Naive thymus-derived CD4-positive, alpha-beta T cell (primary cell): ENCODE measurements around the gene ZNF23. TPM values are rescaled to one million over a fixed set of nuclear protein-coding genes. Genes with fewer than 3 reads are reported as not detected.

ENCODE experiments used
- ATAC-seq: fragments of 150-1000 bp; cut with Tn5 transposase; 2 replicates; pipeline ENCODE4 v1.10.0; 2021; ENCODE audit warnings: mild to moderate bottlenecking, moderate library complexity
- CTCF ChIA-PET: fragments of 350-600 bp; sonication (Branson Sonifier 250); formaldehyde crosslinking; loops from one replicate; lab custom pipeline; 2021; ENCODE audit warnings: antibody characterized with exemption; lab: Charles Lee
- POLR2A ChIA-PET: fragments of 350-600 bp; sonication (Branson Sonifier 250); formaldehyde crosslinking; loops from one replicate; lab custom pipeline; 2021; ENCODE audit warnings: antibody characterized with exemption, inconsistent platforms; lab: Charles Lee
- DNase-seq, 9 donors: peaks; one replicate each; pipeline versions ENCODE4 v3.0.0 to v3.0.0-alpha.2; 2020 to 2022; ENCODE audit warnings: mixed read lengths in 1 of 9
- H3K27ac ChIP-seq: one replicate; pipeline ENCODE4 v1.7.0; 2013; ENCODE audit warnings: mild to moderate bottlenecking, low read depth, low read length, moderate library complexity
- H3K27me3 ChIP-seq, 2 donors: one replicate each; pipeline ENCODE4 v1.7.0; 2013; ENCODE audit warnings: low read length in 2 of 2, mild to moderate bottlenecking in 2 of 2, moderate library complexity in 2 of 2; ENCODE audit not compliant: control insufficient read depth in 2 of 2, insufficient read depth in 2 of 2
- H3K36me3 ChIP-seq, 3 experiments: 1 replicate in 2 of 3; 2 replicates in 1 of 3; pipeline ENCODE4 v1.7.0; 2013; ENCODE audit warnings: low read length in 3 of 3, mild to moderate bottlenecking in 3 of 3, moderate library complexity in 1 of 3; ENCODE audit not compliant: insufficient read depth in 3 of 3, control insufficient read depth in 2 of 3
- H3K4me1 ChIP-seq, 2 donors: one replicate each; pipeline ENCODE4 v1.7.0; 2013; ENCODE audit warnings: low read length in 2 of 2, mild to moderate bottlenecking in 2 of 2, moderate library complexity in 1 of 2; ENCODE audit not compliant: control insufficient read depth in 2 of 2, insufficient read depth in 2 of 2
- H3K4me3 ChIP-seq: 2 replicates; pipeline ENCODE4 v1.7.0; 2013; ENCODE audit warnings: mild to moderate bottlenecking, low read length
- H3K9me3 ChIP-seq, 3 experiments: 1 replicate in 2 of 3; 2 replicates in 1 of 3; pipeline ENCODE4 v1.7.0; 2013; ENCODE audit warnings: low read length in 3 of 3; ENCODE audit not compliant: control insufficient read depth in 2 of 3
- H3K27ac Mint-ChIP-seq, 9 donors: one replicate each; pipeline ENCODE4 v1.8.0; 2020 to 2022; ENCODE audit warnings: mixed read lengths in 9 of 9, mild to moderate bottlenecking in 8 of 9, moderate library complexity in 5 of 9, inconsistent platforms in 2 of 9
- H3K27me3 Mint-ChIP-seq, 5 donors: one replicate each; pipeline ENCODE4 v1.8.0; 2021 to 2022; ENCODE audit warnings: mixed read lengths in 5 of 5, mild to moderate bottlenecking in 1 of 5
- H3K36me3 Mint-ChIP-seq, 5 donors: one replicate each; pipeline ENCODE4 v1.8.0; 2020 to 2022; ENCODE audit warnings: mixed read lengths in 5 of 5, mild to moderate bottlenecking in 3 of 5, inconsistent platforms in 1 of 5
- H3K4me1 Mint-ChIP-seq, 7 donors: one replicate each; pipeline ENCODE4 v1.8.0; 2020 to 2022; ENCODE audit warnings: mixed read lengths in 7 of 7, mild to moderate bottlenecking in 3 of 7, inconsistent platforms in 1 of 7
- H3K4me3 Mint-ChIP-seq, 10 donors: one replicate each; pipeline ENCODE4 v1.8.0; 2020 to 2022; ENCODE audit warnings: mild to moderate bottlenecking in 10 of 10, mixed read lengths in 10 of 10, moderate library complexity in 6 of 10, inconsistent platforms in 2 of 10
- H3K9me3 Mint-ChIP-seq, 11 donors: one replicate each; pipeline ENCODE4 v1.8.0; 2020 to 2022; ENCODE audit warnings: mixed read lengths in 11 of 11, mild to moderate bottlenecking in 4 of 11, inconsistent platforms in 1 of 11, moderate library complexity in 1 of 11
- intact Hi-C, 2 donors: fragments of 100-400 bp; cut with micrococcal nuclease; formaldehyde crosslinking; loops; one replicate each; pipeline ENCODE4 v1.15.1; 2023
- polyA plus RNA-seq, 2 donors: library from polyadenylated mRNA; unstranded; fragments of 300-500 nt; fragmentation: Illumina TruSeq; gene quantifications; one replicate each; pipeline ENCODE4 v1.2.3, GENCODE V29; 2021
- total RNA-seq, 6 experiments: library from RNA in 5 of 6; stranded (reverse) in 5 of 6; gene quantifications; 1 replicate in 5 of 6; 2 replicates in 1 of 6; pipeline ENCODE4 v1.2.3 and lab custom pipeline; 2021 to 2026

The ZNF23 gene
- total and polyA plus RNA-seq, 7 experiments from 2014 or later: 6.5 to 16.0 (median 7.5) TPM

- H3K4me3 Mint-ChIP-seq: no peak overlapping the region
- Histone ChIP-seq H3K27ac (no peak overlapping the region), H3K27me3 (no peaks in the 10 kb centered on the region), H3K36me3 (no peaks in the 10 kb centered on the region), H3K4me3 (no peak overlapping the region), H3K4me1 (no peaks in the 10 kb centered on the region), H3K9me3 (no peaks in the 10 kb centered on the region)
- no peak for ATAC-seq
- CTCF ChIA-PET: no interaction called here
- intact Hi-C loops: no loop called here
- peaks cover 0 to 4% (median 0%) of the 10 kb centered on the region in 11 donors for H3K9me3 Mint-ChIP-seq
- H3K36me3 Mint-ChIP-seq: no peaks in the 10 kb centered on the region
- peaks cover 0 to 10% (median 0%) of the 10 kb centered on the region in 7 donors for H3K4me1 Mint-ChIP-seq
- POLR2A ChIA-PET: no interaction called here
- no peak overlapping the region for H3K27ac Mint-ChIP-seq
- no peak for DNase-seq
- peaks cover 0 to 62% (median 31%) of the 10 kb centered on the region in 5 donors for H3K27me3 Mint-ChIP-seq
These were observed 25.6 kb downstream of the ZNF23 start for GRCh38 chr16:71436473-71436872.

- no peak for ATAC-seq
- H3K27me3 ChIP-seq: no peaks in the 10 kb centered on the region
- H3K9me3 ChIP-seq: no peaks in the 10 kb centered on the region
- Mint-ChIP-seq H3K4me3 (no peak overlapping the region), H3K27ac (no peak overlapping the region), H3K36me3 (no peaks in the 10 kb centered on the region), H3K9me3 (peaks cover 0 to 6% (median 0%) of the 10 kb centered on the region in 11 donors), H3K4me1 (peaks cover 0 to 5% (median 0%) of the 10 kb centered on the region in 7 donors), H3K27me3 (peaks cover 5 to 48% (median 30%) of the 10 kb centered on the region in 5 donors)
- POLR2A ChIA-PET: no interaction called here
- CTCF ChIA-PET: no interaction called here
- no peak for DNase-seq
- H3K27ac ChIP-seq: no peak overlapping the region
- H3K4me3 ChIP-seq: no peak overlapping the region
- no peaks in the 10 kb centered on the region for H3K36me3 ChIP-seq
- intact Hi-C loops: no loop called here
- no peaks in the 10 kb centered on the region for H3K4me1 ChIP-seq
These were observed 29.1 kb downstream of the ZNF23 start for GRCh38 chr16:71432906-71433305.

- H3K4me3 Mint-ChIP-seq: no peak overlapping the region
- Histone ChIP-seq H3K4me3 (no peak overlapping the region), H3K4me1 (no peaks in the 10 kb centered on the region), H3K9me3 (no peaks in the 10 kb centered on the region), H3K27me3 (no peaks in the 10 kb centered on the region), H3K27ac (no peak overlapping the region), H3K36me3 (no peaks in the 10 kb centered on the region)
- H3K27me3 Mint-ChIP-seq: peaks cover 9 to 47% (median 27%) of the 10 kb centered on the region in 5 donors
- intact Hi-C loops: no loop called here
- peaks cover 0 to 5% (median 0%) of the 10 kb centered on the region in 7 donors for H3K4me1 Mint-ChIP-seq
- H3K9me3 Mint-ChIP-seq: peaks cover 0 to 6% (median 0%) of the 10 kb centered on the region in 11 donors
- no peaks in the 10 kb centered on the region for H3K36me3 Mint-ChIP-seq
- POLR2A ChIA-PET: no interaction called here
- DNase-seq: no peak
- ATAC-seq: no peak
- no peak overlapping the region for H3K27ac Mint-ChIP-seq
- CTCF ChIA-PET: no interaction called here
These were observed 30.1 kb downstream of the ZNF23 start for GRCh38 chr16:71431991-71432390.

GRCh38 chr16:71431176-71431575 lies 30.9 kb downstream of the ZNF23 start:
- no peaks in the 10 kb centered on the region for H3K36me3 ChIP-seq
- DNase-seq: no peak
- Mint-ChIP-seq H3K4me1 (peaks cover 0 to 11% (median 4%) of the 10 kb centered on the region in 7 donors), H3K4me3 (no peak overlapping the region), H3K27me3 (peaks cover 17 to 47% (median 29%) of the 10 kb centered on the region in 5 donors), H3K36me3 (no peaks in the 10 kb centered on the region), H3K27ac (no peak overlapping the region), H3K9me3 (peaks cover 0 to 6% (median 0%) of the 10 kb centered on the region in 11 donors)
- no peaks in the 10 kb centered on the region for H3K4me1 ChIP-seq
- no peak for ATAC-seq
- H3K9me3 ChIP-seq: no peaks in the 10 kb centered on the region
- H3K27me3 ChIP-seq: no peaks in the 10 kb centered on the region
- intact Hi-C loops: no loop called here
- ChIA-PET POLR2A (no interaction called here), CTCF (no interaction called here)
- H3K4me3 ChIP-seq: no peak overlapping the region
- H3K27ac ChIP-seq: no peak overlapping the region

- DNase-seq: no peak
These were observed 31.3 kb downstream of the ZNF23 start for GRCh38 chr16:71430744-71431143.

GRCh38 chr16:71429581-71429980 lies 32.5 kb downstream of the ZNF23 start:
- Histone ChIP-seq H3K9me3 (no peaks in the 10 kb centered on the region), H3K4me1 (no peaks in the 10 kb centered on the region), H3K27ac (no peak overlapping the region), H3K4me3 (no peak overlapping the region), H3K27me3 (no peaks in the 10 kb centered on the region), H3K36me3 (no peaks in the 10 kb centered on the region)
- Mint-ChIP-seq H3K27me3 (peaks cover 33 to 54% (median 40%) of the 10 kb centered on the region in 5 donors), H3K27ac (no peak overlapping the region), H3K4me3 (no peak overlapping the region), H3K9me3 (peaks cover 0 to 6% (median 0%) of the 10 kb centered on the region in 11 donors), H3K4me1 (peaks cover 0 to 18% (median 4%) of the 10 kb centered on the region in 7 donors), H3K36me3 (no peaks in the 10 kb centered on the region)
- POLR2A ChIA-PET: no interaction called here
- ATAC-seq: no peak
- CTCF ChIA-PET: no interaction called here
- intact Hi-C loops: no loop called here
- DNase-seq: no peak

More at GRCh38 chr16:71430744-71431143, 31.3 kb downstream of the ZNF23 start:
- no peak overlapping the region for H3K27ac ChIP-seq
- no peak overlapping the region for H3K4me3 ChIP-seq
- Mint-ChIP-seq H3K4me3 (no peak overlapping the region), H3K4me1 (peaks cover 0 to 13% (median 4%) of the 10 kb centered on the region in 7 donors), H3K27ac (no peak overlapping the region), H3K36me3 (no peaks in the 10 kb centered on the region), H3K27me3 (peaks cover 21 to 45% (median 29%) of the 10 kb centered on the region in 5 donors), H3K9me3 (peaks cover 0 to 6% (median 0%) of the 10 kb centered on the region in 11 donors)
- POLR2A ChIA-PET: no interaction called here
- H3K36me3 ChIP-seq: no peaks in the 10 kb centered on the region
- intact Hi-C loops: no loop called here
- H3K9me3 ChIP-seq: no peaks in the 10 kb centered on the region
- ATAC-seq: no peak
- H3K27me3 ChIP-seq: no peaks in the 10 kb centered on the region
- CTCF ChIA-PET: no interaction called here
- H3K4me1 ChIP-seq: no peaks in the 10 kb centered on the region

GRCh38 chr16:71428883-71429282 lies 33.2 kb downstream of the ZNF23 start:
- peaks cover 0 to 18% (median 4%) of the 10 kb centered on the region in 7 donors for H3K4me1 Mint-ChIP-seq
- H3K27me3 Mint-ChIP-seq: peaks cover 38 to 60% (median 44%) of the 10 kb centered on the region in 5 donors
- Histone ChIP-seq H3K27me3 (peaks cover 0 to 5% of the 10 kb centered on the region in 2 donors), H3K4me3 (no peak overlapping the region), H3K36me3 (no peaks in the 10 kb centered on the region), H3K9me3 (no peaks in the 10 kb centered on the region), H3K27ac (no peak overlapping the region), H3K4me1 (no peaks in the 10 kb centered on the region)
- peaks cover 0 to 6% (median 0%) of the 10 kb centered on the region in 11 donors for H3K9me3 Mint-ChIP-seq
- H3K36me3 Mint-ChIP-seq: no peaks in the 10 kb centered on the region
- DNase-seq (no peak), ATAC-seq (no peak)
- ChIA-PET CTCF (no interaction called here), POLR2A (no interaction called here)
- no peak overlapping the region for H3K27ac Mint-ChIP-seq
- intact Hi-C loops: no loop called here
- no peak overlapping the region for H3K4me3 Mint-ChIP-seq
